Liver (tissue), 9 donors: Measurements from ENCODE around the gene PCNX2. TPM values are rescaled to one million over a fixed set of nuclear protein-coding genes. Genes with fewer than 3 reads are reported as not detected.

ENCODE experiments used
- DNase-seq: peaks from one replicate; pipeline ENCODE4 v3.0.0-alpha.2; 2017; ENCODE audit warnings: low spot score
- H3K27ac ChIP-seq, 2 donors: one replicate each; pipeline ENCODE4 v1.7.0; 2013; ENCODE audit warnings: inconsistent platforms in 2 of 2, low read length in 2 of 2, control low read depth in 1 of 2, low read depth in 1 of 2, mild to moderate bottlenecking in 1 of 2
- H3K27me3 ChIP-seq, 4 donors: one replicate each; pipeline versions ENCODE4 v1.6.1 to v1.7.0; 2013; ENCODE audit warnings: low read length in 3 of 4, inconsistent platforms in 1 of 4, mild to moderate bottlenecking in 1 of 4, moderate library complexity in 1 of 4; ENCODE audit not compliant: control insufficient read depth in 4 of 4, insufficient read depth in 4 of 4
- H3K36me3 ChIP-seq, 4 donors: one replicate each; pipeline versions ENCODE4 v1.6.1 to v1.7.0; 2013; ENCODE audit warnings: low read length in 3 of 4, mild to moderate bottlenecking in 3 of 4, low read depth in 1 of 4, moderate library complexity in 1 of 4; ENCODE audit not compliant: control insufficient read depth in 4 of 4, insufficient read depth in 3 of 4
- H3K4me1 ChIP-seq, 4 donors: one replicate each; pipeline versions ENCODE4 v1.6.1 to v1.7.0; 2013; ENCODE audit warnings: low read length in 3 of 4, mild to moderate bottlenecking in 3 of 4, moderate library complexity in 1 of 4; ENCODE audit not compliant: control insufficient read depth in 4 of 4, insufficient read depth in 4 of 4
- H3K4me3 ChIP-seq, 3 donors: one replicate each; pipeline versions ENCODE4 v1.6.1 to v1.7.0; 2013; ENCODE audit warnings: low read length in 3 of 3, control low read depth in 1 of 3, low read depth in 1 of 3, mild to moderate bottlenecking in 1 of 3
- H3K9ac ChIP-seq, 2 donors: one replicate each; pipeline ENCODE4 v1.7.0; 2013; ENCODE audit warnings: low read length in 2 of 2, mild to moderate bottlenecking in 2 of 2, moderate library complexity in 2 of 2, control low read depth in 1 of 2, low read depth in 1 of 2
- H3K9me3 ChIP-seq, 4 donors: one replicate each; pipeline versions ENCODE4 v1.6.1 to v1.7.0; 2013; ENCODE audit warnings: low read length in 3 of 4; ENCODE audit not compliant: control insufficient read depth in 4 of 4
- EGR1 ChIP-seq, 2 donors: IDR thresholded peaks; 2 replicates each; pipeline ENCODE4 v1.6.1; 2016 to 2018; ENCODE audit warnings: antibody characterized with exemption in 2 of 2, low read depth in 2 of 2
- FOXA1 ChIP-seq: IDR thresholded peaks from 2 replicates; pipeline ENCODE4 v1.6.1; 2016; ENCODE audit warnings: antibody characterized with exemption
- FOXA2 ChIP-seq: IDR thresholded peaks from 2 replicates; pipeline ENCODE4 v1.6.1; 2016; ENCODE audit warnings: antibody characterized with exemption
- GABPA ChIP-seq, 2 donors: IDR thresholded peaks in 1 of 2; conservative IDR thresholded peaks in 1 of 2; 2 replicates each; pipeline ENCODE4 v1.6.1; 2016; ENCODE audit warnings: antibody characterized with exemption in 2 of 2, mild to moderate bottlenecking in 1 of 2, moderate library complexity in 1 of 2
- HNF4G ChIP-seq: IDR thresholded peaks from 2 replicates; pipeline ENCODE4 v1.6.1; 2016; ENCODE audit warnings: antibody characterized with exemption
- JUND ChIP-seq, 2 donors: IDR thresholded peaks; 2 replicates each; pipeline ENCODE4 v1.6.1; 2016; ENCODE audit warnings: antibody characterized with exemption in 2 of 2
- SP1 ChIP-seq: IDR thresholded peaks from 2 replicates; pipeline ENCODE4 v1.6.1; 2018; ENCODE audit warnings: antibody characterized with exemption, mild to moderate bottlenecking
- WGBS: extraction: QIAGEN DNeasy Blood & Tissue Kit; methylation state at CpG from one replicate; pipeline ENCODE4 v1.1.7; 2013; 5-methylcytosine and 5-hydroxymethylcytosine counted together
- polyA plus RNA-seq, 2 donors: library from polyadenylated mRNA; stranded (reverse) in 1 of 2; unstranded in 1 of 2; fragments of 200-250 nt in 1 of 2; fragments of >200 nt in 1 of 2; fragmentation: Nextera tagmentation in 1 of 2; extraction: Ambion mirVana in 1 of 2; gene quantifications; one replicate each; pipeline versions ENCODE4 v1.2.1 to v1.2.3, GENCODE V29; 2013 to 2015
- total RNA-seq, 2 donors: library from RNA; depleted of rRNA; stranded (reverse); fragments of >200 nt; gene quantifications; one replicate each; pipeline ENCODE4 v1.2.3, GENCODE V29; 2014
- TF ChIP-seq, protein P1 (sequence below): IDR thresholded peaks from 2 replicates; pipeline ENCODE4 v1.6.1; 2016; ENCODE audit warnings: antibody characterized with exemption
- TF ChIP-seq, protein P2 (sequence below): fragments of 150-350 bp; IDR thresholded peaks from 2 replicates; pipeline ENCODE4 v1.5.1; 2017; ENCODE audit warnings: improper control_type of control experiment, low read depth, low read length; ENCODE audit not compliant: missing input control
- TF ChIP-seq, protein P3 (sequence below): IDR thresholded peaks from 2 replicates; pipeline ENCODE4 v1.6.1; 2016; ENCODE audit warnings: antibody characterized with exemption, mild to moderate bottlenecking
- TF ChIP-seq, protein P4 (sequence below): IDR thresholded peaks from 2 replicates; pipeline ENCODE4 v1.6.1; 2016; ENCODE audit warnings: antibody characterized with exemption
- donor health status: healthy.
- donor health status: healthy.
- donor health status: healthy.
- donor health status: healthy.
- donor health status: healthy.

PCNX2 gene
- total and polyA plus RNA-seq, 4 donors = 0.20 to 3.1 (median 0.92) TPM

DNA sequence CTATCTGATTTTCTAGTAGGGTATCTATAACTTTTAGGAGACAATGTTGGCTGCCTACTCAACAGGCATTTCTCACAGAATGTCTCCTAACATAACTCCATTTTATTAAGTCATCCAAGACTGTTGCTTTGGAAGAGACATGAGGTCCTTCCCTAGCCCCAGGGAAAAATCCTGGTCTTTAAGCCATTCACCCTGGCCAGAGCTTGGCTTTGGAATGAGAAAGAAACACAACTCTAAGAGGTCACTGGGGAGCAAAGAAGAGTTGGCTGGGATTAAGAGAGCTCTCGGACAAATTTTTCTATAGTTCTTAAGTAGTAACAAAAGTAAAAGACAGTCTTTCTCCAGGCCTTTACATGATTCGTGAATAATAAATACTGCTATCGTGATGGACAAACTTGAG, 57.9 kb downstream of the PCNX2 start:
- H3K4me1 ChIP-seq = peaks cover 0 to 4% (median 0%) of the 10 kb centered on the region in 4 donors
- H3K27ac ChIP-seq = no peak overlapping the region

DNA sequence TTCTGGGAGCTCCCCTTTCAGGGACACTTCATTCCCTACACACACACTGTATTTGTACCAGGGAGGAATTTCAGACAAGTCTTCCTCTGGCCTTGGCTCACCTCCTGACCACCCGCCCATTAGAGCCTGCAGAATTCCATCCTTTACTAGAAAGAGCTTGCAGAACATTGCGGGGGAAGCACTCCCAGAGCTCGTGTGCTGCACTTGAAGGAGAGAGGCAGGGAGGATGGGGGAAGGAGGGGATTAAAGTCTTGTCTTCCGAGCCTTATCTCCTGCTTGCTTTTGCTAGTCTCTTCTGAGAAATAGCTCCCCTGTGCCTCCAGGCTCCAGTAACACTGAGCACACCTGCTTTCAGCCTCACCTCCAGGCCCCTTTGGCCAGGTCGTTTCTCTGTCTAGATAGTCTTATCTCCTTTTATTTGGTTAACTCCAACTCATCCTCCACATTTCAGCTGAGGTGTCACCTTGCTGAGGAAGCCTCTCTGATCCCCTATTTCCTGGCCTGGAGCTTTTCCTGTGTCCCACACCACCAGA, 62.0 kb downstream of the PCNX2 start:
- no peaks in the 10 kb centered on the region for H3K9me3 ChIP-seq
- H3K27ac ChIP-seq = no peak overlapping the region
- no peak overlapping the region for H3K9ac ChIP-seq
- DNase-seq = no peak
- H3K4me1 ChIP-seq = no peaks in the 10 kb centered on the region
- no peak overlapping the region for H3K4me3 ChIP-seq
- TF ChIP-seq, protein P1, sequence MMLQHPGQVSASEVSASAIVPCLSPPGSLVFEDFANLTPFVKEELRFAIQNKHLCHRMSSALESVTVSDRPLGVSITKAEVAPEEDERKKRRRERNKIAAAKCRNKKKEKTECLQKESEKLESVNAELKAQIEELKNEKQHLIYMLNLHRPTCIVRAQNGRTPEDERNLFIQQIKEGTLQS = no peak
- no peak for TF ChIP-seq FOXA1
- TF ChIP-seq FOXA2 = no peak
- H3K36me3 ChIP-seq = no peaks in the 10 kb centered on the region
- WGBS = 83% methylated on average over 5 of the region's 5 CpGs
- no peaks in the 10 kb centered on the region for H3K27me3 ChIP-seq

More for the DNA sequence above, 57.9 kb downstream of the PCNX2 start:
- Histone ChIP-seq H3K9me3 (no peaks in the 10 kb centered on the region), H3K4me3 (no peak overlapping the region), H3K36me3 (no peaks in the 10 kb centered on the region), H3K27me3 (no peaks in the 10 kb centered on the region), H3K9ac (no peak overlapping the region)
- DNase-seq = no peak
- 87% methylated on average over 3 of the region's 3 CpGs for WGBS
- TF ChIP-seq, protein P2, sequence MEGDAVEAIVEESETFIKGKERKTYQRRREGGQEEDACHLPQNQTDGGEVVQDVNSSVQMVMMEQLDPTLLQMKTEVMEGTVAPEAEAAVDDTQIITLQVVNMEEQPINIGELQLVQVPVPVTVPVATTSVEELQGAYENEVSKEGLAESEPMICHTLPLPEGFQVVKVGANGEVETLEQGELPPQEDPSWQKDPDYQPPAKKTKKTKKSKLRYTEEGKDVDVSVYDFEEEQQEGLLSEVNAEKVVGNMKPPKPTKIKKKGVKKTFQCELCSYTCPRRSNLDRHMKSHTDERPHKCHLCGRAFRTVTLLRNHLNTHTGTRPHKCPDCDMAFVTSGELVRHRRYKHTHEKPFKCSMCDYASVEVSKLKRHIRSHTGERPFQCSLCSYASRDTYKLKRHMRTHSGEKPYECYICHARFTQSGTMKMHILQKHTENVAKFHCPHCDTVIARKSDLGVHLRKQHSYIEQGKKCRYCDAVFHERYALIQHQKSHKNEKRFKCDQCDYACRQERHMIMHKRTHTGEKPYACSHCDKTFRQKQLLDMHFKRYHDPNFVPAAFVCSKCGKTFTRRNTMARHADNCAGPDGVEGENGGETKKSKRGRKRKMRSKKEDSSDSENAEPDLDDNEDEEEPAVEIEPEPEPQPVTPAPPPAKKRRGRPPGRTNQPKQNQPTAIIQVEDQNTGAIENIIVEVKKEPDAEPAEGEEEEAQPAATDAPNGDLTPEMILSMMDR = no peak
- no peak for TF ChIP-seq SP1
- no peak for TF ChIP-seq GABPA (IDR thresholded peaks at IDR 0.05 in 1 of 2, conservative IDR thresholded peaks at IDR 0.05 in 1 of 2)
- TF ChIP-seq, protein P3, sequence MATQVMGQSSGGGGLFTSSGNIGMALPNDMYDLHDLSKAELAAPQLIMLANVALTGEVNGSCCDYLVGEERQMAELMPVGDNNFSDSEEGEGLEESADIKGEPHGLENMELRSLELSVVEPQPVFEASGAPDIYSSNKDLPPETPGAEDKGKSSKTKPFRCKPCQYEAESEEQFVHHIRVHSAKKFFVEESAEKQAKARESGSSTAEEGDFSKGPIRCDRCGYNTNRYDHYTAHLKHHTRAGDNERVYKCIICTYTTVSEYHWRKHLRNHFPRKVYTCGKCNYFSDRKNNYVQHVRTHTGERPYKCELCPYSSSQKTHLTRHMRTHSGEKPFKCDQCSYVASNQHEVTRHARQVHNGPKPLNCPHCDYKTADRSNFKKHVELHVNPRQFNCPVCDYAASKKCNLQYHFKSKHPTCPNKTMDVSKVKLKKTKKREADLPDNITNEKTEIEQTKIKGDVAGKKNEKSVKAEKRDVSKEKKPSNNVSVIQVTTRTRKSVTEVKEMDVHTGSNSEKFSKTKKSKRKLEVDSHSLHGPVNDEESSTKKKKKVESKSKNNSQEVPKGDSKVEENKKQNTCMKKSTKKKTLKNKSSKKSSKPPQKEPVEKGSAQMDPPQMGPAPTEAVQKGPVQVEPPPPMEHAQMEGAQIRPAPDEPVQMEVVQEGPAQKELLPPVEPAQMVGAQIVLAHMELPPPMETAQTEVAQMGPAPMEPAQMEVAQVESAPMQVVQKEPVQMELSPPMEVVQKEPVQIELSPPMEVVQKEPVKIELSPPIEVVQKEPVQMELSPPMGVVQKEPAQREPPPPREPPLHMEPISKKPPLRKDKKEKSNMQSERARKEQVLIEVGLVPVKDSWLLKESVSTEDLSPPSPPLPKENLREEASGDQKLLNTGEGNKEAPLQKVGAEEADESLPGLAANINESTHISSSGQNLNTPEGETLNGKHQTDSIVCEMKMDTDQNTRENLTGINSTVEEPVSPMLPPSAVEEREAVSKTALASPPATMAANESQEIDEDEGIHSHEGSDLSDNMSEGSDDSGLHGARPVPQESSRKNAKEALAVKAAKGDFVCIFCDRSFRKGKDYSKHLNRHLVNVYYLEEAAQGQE = no peak
- no peak for TF ChIP-seq JUND (IDR thresholded peaks at IDR 0.05)
- TF ChIP-seq FOXA1 = no peak
- no peak for TF ChIP-seq HNF4G
- no peak for TF ChIP-seq EGR1 (IDR thresholded peaks at IDR 0.05; ENCODE audit: low read depth in 2 of 2)
- TF ChIP-seq, protein P4, sequence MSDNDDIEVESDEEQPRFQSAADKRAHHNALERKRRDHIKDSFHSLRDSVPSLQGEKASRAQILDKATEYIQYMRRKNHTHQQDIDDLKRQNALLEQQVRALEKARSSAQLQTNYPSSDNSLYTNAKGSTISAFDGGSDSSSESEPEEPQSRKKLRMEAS = no peak

DNA sequence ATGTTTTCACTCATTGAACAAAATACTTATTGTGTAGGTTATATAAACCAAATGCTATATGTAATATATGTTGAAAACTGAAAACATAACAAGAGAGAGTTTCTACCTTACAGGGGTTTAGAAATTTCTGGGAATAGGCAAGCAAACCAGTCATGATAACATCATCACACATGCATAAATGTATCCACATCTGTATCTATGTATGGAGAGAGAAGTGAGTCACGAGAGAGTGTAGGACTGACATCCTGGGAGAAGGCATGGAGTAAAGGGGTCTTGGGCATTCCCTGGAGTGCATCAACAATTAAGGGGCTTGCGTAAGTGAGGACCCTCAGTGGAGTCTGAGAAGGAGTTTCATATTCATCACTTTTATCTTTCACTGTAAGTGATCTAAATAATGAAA, 65.5 kb downstream of the PCNX2 start:
- no peak overlapping the region for H3K27ac ChIP-seq
- 91% methylated on average over 2 of the region's 2 CpGs for WGBS
- no peaks in the 10 kb centered on the region for H3K36me3 ChIP-seq
- no peaks in the 10 kb centered on the region for H3K9me3 ChIP-seq
- no peak for DNase-seq
- H3K4me1 ChIP-seq = no peaks in the 10 kb centered on the region
- H3K4me3 ChIP-seq = no peak overlapping the region
- TF ChIP-seq EGR1 (IDR thresholded peaks at IDR 0.05; ENCODE audit: low read depth in 2 of 2) (no peak), GABPA (IDR thresholded peaks at IDR 0.05 in 1 of 2, conservative IDR thresholded peaks at IDR 0.05 in 1 of 2) (no peak)
- no peak overlapping the region for H3K9ac ChIP-seq
- no peaks in the 10 kb centered on the region for H3K27me3 ChIP-seq
